Erythroblast (primary cell): ENCODE results near the gene TEF.

Source experiments
- GATA1 ChIP-seq: IDR thresholded peaks from 2 replicates; pipeline ENCODE4 v1.6.1; 2011; ENCODE audit warnings: low read depth, mild to moderate bottlenecking, control low read depth, low read length, moderate library complexity
- POLR2A ChIP-seq: IDR thresholded peaks from 2 replicates; pipeline ENCODE4 v1.6.1; 2011; ENCODE audit warnings: mild to moderate bottlenecking, low read length

- TF ChIP-seq POLR2A = peak; percentile 62
- TF ChIP-seq GATA1 = no peak
Observed at GRCh38 chr22:41444360-41445128, 62.8 kb downstream of the TEF start.
